Stimulated activated CD4-positive, alpha-beta T cell treated with anti-CD3 and anti-CD28 coated beads, Interleukin-15, amount 100 ng/mL, for 48 hours (primary cell): ENCODE results near the gene PLCD4.

ENCODE experiments used
- DNase-seq, 2 donors: peaks; one replicate each; pipeline ENCODE4 v3.0.0-alpha.2; 2020; ENCODE audit warnings: low read depth in 2 of 2

Gene PLCD4

GRCh38 chr2:218621007-218621406, 13.3 kb downstream of the PLCD4 start:
- no peak for DNase-seq

- no peak for DNase-seq
Observed at GRCh38 chr2:218622606-218623365, 15.1 kb downstream of the PLCD4 start.

- DNase-seq = no peak
Observed at GRCh38 chr2:218623366-218623705, 15.6 kb downstream of the PLCD4 start.

GRCh38 chr2:218626369-218626768, 18.7 kb downstream of the PLCD4 start:
- DNase-seq = no peak

- no peak for DNase-seq
Observed at GRCh38 chr2:218627939-218628338, 20.2 kb downstream of the PLCD4 start.

GRCh38 chr2:218631837-218632236, 24.1 kb downstream of the PLCD4 start:
- no peak for DNase-seq

- no peak for DNase-seq
Observed at GRCh38 chr2:218635719-218636118, 28.0 kb downstream of the PLCD4 start.

- no peak for DNase-seq
Observed at GRCh38 chr2:218638372-218638771, 30.7 kb downstream of the PLCD4 start.

- DNase-seq = no peak
Observed at GRCh38 chr2:218642121-218642656, 34.5 kb downstream of the PLCD4 start.

GRCh38 chr2:218642786-218643185, 35.1 kb downstream of the PLCD4 start:
- DNase-seq = no peak

- DNase-seq = no peak
Observed at GRCh38 chr2:218643751-218644310, 36.1 kb downstream of the PLCD4 start.

- no peak for DNase-seq
Observed at GRCh38 chr2:218644721-218645120, 37.0 kb downstream of the PLCD4 start.

- DNase-seq = no peak
Observed at GRCh38 chr2:218645126-218645525, 37.4 kb downstream of the PLCD4 start.

GRCh38 chr2:218648088-218648786, 40.5 kb downstream of the PLCD4 start:
- DNase-seq = peak in 1 of 2 donors; percentile 39

GRCh38 chr2:218648787-218649100, 41.0 kb downstream of the PLCD4 start:
- DNase-seq = no peak

- DNase-seq = no peak
Observed at GRCh38 chr2:218655751-218656150, 48.1 kb downstream of the PLCD4 start.

GRCh38 chr2:218658671-218659257, 51.1 kb downstream of the PLCD4 start:
- DNase-seq = peak; percentile 25 to 33

GRCh38 chr2:218659258-218659987, 51.7 kb downstream of the PLCD4 start, which contains the start of the genes BCS1L and ZNF142:
Gene BCS1L (plus strand): TSS chr2:218659683. CDS start chr2:218660988, 1,305 bp downstream.
Gene ZNF142 (minus strand): TSS chr2:218659623. CDS start chr2:218656429, 3,194 bp downstream.
- peak; percentile 92 to 96 for DNase-seq

- no peak for DNase-seq
Observed at GRCh38 chr2:218659988-218660358, 52.3 kb downstream of the PLCD4 start.

GRCh38 chr2:218662377-218662776, 54.7 kb downstream of the PLCD4 start:
- no peak for DNase-seq

GRCh38 chr2:218662827-218663226, 55.1 kb downstream of the PLCD4 start:
- no peak for DNase-seq

GRCh38 chr2:218663901-218664300, 56.2 kb downstream of the PLCD4 start:
- DNase-seq = no peak
